HG02938 (cell line): ENCODE results near the gene CRADD.
A peak's percentile ranks its signal among the peaks of the same experiment; 100 is the strongest.

Experiments
- ATAC-seq: cut with Tn5 transposase; IDR thresholded peaks from one replicate; pipeline ENCODE4 v1.9.1; 2021; ENCODE audit warnings: mild to moderate bottlenecking, moderate library complexity; ENCODE audit not compliant: unreplicated experiment

CRADD gene

DNA sequence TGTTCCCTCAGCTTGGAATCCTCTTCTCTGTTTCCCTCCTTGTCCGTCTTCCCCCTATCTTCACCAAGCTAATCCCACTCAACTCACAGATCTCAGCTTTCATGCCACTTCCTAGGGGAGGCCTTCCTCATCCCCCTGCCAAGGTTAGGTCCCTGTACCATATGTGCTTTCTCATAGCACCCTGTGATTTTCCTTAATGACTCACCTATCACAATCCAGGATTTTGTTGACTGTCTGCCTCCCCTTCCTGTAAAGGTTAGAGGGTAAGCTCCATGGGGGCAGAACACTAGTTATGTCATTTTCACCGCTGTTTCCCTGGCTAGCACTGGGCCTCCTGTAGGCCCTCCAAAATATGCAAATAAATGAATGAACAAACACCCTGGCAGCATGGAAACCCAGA is 57.6 kb downstream of the CRADD start:
- no peak for ATAC-seq

DNA sequence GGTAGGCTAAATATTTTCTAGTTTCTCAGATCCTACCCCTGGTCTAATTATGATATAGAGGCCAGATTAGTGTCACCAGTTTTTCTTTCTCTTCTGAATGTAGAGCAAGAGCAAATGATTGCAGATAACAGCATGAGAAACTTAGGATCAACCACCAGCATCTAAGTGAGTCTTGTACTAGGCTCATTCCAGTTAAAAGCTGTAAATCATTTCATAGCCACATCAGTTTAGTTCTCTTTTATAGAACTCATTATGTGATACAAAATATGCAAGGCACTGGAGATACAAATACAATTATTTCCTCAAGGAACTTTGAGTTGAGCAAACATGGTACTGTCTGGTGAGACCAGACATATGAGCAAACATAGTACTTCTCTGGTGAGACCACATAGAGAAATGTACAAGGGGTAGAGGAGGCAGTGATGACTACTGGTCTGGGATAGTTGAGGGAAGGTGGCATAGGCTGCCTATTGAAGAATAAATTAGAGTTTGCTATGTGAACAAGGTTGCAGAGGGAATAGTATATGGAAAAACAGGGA is 59.5 kb downstream of the CRADD start:
- no peak for ATAC-seq

GRCh38 chr12:93737457-93738198 is 60.5 kb downstream of the CRADD start:
- no peak for ATAC-seq

GRCh38 chr12:93738199-93739058 is 61.3 kb downstream of the CRADD start:
- ATAC-seq, result no peak

DNA sequence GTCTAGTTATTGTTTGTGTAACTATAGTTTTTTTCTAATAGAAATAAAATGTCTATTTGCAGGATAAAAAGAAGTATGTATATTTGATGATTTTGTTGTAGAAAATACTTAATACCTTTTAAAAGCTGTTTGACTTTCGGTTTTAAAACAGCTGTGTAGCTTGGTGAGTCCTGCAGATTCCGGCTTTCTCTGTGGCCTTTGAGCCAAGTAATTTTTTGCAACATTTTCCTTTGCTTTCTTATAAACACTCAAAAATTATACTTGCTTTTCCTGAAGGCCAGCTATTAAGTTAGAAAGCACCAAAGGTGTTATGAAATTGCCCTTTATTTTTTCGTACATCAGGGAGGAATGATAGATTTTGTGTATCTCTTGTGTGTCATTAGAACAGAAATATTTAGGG is 63.6 kb downstream of the CRADD start:
- ATAC-seq, result no peak

- ATAC-seq, result no peak
Measured at GRCh38 chr12:93741659-93742109, 64.5 kb downstream of the CRADD start.

DNA sequence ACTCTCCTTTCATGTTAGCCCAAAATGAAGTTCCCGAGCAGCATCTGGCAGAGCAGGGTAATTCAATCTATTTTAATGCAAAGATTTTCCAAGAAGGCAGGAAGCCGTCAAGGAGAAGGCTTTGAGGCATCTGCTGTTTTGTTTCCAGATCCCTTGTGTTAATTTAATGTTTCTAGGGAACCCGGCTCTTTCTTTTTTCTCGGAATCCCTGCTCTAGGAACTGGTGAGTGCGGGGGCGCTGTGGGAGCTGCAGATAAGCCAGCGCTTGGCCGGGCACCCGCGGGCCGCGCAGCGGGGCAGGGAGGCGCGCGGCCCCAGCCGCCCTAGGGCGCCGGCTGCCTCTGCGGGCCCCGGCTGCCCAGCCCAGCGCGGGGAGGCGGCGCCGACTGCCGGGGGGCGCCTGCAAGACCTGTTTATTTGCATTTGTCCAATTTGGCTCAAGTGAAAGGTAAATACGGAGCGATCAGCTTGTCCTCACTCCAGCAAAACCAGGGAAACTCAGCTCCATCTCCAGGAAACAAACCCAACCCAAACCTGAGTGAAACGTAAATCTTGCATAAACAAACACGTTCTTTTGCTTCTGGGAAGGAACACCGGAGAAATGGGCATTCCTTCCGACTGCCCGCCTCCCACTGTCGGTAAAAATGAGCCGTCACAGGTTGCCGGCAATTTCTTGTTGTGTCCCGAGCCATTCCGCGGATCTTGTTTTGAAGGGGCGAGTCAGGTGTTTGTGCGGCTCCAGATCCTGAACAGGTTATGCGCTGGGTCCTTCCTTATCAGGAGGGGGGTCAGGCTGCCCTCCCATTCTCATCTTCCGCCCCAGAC is 65.1 kb downstream of the CRADD start:
- peak; percentile 80 for ATAC-seq

GRCh38 chr12:93743229-93743998 is 66.2 kb downstream of the CRADD start:
- no peak for ATAC-seq

- no peak for ATAC-seq
Measured at GRCh38 chr12:93743999-93744689, 67.0 kb downstream of the CRADD start.

GRCh38 chr12:93745286-93745685 is 68.1 kb downstream of the CRADD start:
- ATAC-seq, result no peak

DNA sequence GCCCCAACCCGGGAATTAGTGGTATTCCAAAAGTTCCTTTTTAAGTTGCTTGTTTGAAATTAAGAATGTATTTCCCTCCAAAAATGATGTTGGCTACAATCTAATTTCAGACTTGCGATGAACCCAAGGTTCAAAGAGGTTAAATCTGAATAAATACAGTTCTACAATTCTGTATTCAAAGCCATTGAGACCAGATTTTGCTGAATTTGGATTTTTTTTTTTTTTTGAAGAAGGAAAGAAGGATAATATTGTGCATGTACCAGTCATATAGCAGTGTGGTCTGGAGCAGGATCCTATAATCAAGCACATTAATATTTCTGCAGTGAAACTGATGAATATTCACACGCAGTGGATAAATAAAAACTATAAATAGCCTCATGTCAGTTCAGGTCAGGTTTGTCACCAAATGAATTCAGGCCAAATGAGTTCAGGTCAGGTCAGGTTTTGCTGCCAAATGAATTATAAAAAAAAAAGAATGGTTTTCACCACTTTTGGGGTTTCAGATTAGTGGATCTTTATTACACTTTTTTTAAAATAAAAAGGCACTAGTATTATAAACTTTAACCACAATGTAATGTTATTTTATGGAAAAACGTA is 69.5 kb downstream of the CRADD start:
- ATAC-seq, result no peak

GRCh38 chr12:93748672-93749383 is 71.7 kb downstream of the CRADD start:
- no peak for ATAC-seq

GRCh38 chr12:93749515-93749914 is 72.3 kb downstream of the CRADD start:
- no peak for ATAC-seq

DNA sequence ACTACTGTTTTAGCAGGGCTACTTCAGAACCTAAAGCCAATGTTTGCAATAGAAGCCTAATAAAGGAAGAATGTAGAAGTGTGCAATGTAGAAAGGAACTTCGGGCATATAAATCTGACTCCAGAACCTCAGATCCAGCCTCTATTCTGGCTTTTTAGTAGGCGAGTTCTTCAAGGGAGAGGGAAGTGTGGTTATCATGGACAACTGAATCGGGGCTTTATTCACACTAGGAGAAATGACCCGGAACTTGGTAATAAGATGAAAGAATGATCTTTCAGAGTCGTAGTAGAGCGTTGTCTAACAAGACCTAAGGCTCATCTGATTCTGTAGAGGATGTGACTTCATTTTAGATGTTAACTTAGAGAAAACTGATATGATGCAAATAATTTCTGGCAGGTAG is 72.9 kb downstream of the CRADD start:
- ATAC-seq, result no peak

- no peak for ATAC-seq
Measured at GRCh38 chr12:93751864-93752610, 74.9 kb downstream of the CRADD start.

DNA sequence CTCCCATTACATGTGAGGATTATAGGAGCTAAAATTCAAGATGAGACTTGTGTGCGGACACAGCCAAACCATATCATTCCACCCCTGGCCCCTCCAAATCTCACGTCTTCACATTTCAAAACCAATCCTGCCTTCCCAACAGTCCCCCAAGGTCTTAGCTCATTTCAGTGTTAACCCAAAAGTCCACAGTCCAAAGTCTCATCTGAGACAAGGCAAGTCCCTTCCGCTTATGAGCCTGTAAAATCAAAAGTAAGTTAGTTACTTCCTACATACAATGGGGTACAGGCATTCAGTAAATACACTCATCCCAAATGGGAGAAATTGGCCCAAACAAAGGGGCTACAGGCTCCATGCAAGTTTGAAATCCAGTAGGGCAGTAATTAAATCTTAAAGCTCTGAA is 76.1 kb downstream of the CRADD start:
- no peak for ATAC-seq

- ATAC-seq, result no peak
Measured at GRCh38 chr12:93753838-93754429, 76.8 kb downstream of the CRADD start.
